Peyer's patch (tissue), 4 donors: Measurements from ENCODE around the gene BMP6. TPM values are rescaled to one million over a fixed set of nuclear protein-coding genes. Genes with fewer than 3 reads are reported as not detected.

ENCODE experiments used
- DNase-seq, 3 donors: peaks; one replicate each; pipeline ENCODE4 v3.0.0-alpha.2; 2017 to 2019
- H3K27ac ChIP-seq, 4 donors: fragments of 200-600 bp; sonication (generic); one replicate each; pipeline ENCODE4 v1.5.1; 2016 to 2019
- H3K27me3 ChIP-seq, 2 donors: fragments of 200-600 bp; sonication (generic); one replicate each; pipeline ENCODE4 v1.5.1; 2019
- H3K36me3 ChIP-seq, 3 donors: fragments of 200-600 bp; sonication (generic); one replicate each; pipeline ENCODE4 v1.5.1; 2016 to 2019
- H3K4me1 ChIP-seq, 4 donors: fragments of 200-600 bp; sonication (generic); one replicate each; pipeline ENCODE4 v1.5.1; 2016 to 2019
- H3K4me3 ChIP-seq, 4 donors: fragments of 200-600 bp; sonication (generic); 1 replicate in 3 of 4; 2 replicates in 1 of 4; pipeline ENCODE4 v1.5.1; 2016 to 2019; ENCODE audit warnings: mild to moderate bottlenecking in 1 of 4
- H3K9me3 ChIP-seq, 4 donors: fragments of 200-600 bp; sonication (generic); one replicate each; pipeline ENCODE4 v1.5.1; 2016 to 2019; ENCODE audit warnings: mild to moderate bottlenecking in 1 of 4
- CTCF ChIP-seq, 6 experiments: fragments of 450-650 bp in 4 of 6; fragments of 200-600 bp in 2 of 6; sonication (generic) in 1 of 6; IDR thresholded peaks; one replicate each; pipeline ENCODE4 v1.5.1; 2017 to 2019; ENCODE audit warnings: antibody characterized with exemption in 6 of 6, mild to moderate bottlenecking in 3 of 6, moderate library complexity in 1 of 6
- POLR2A ChIP-seq, 2 donors: fragments of 450-650 bp; IDR thresholded peaks; one replicate each; pipeline ENCODE4 v1.5.1; 2017; ENCODE audit warnings: antibody characterized with exemption in 2 of 2, mild to moderate bottlenecking in 2 of 2, moderate library complexity in 2 of 2
- total RNA-seq, 4 donors: library from RNA; depleted of rRNA; stranded (reverse); fragments of >200 nt; gene quantifications; one replicate each; pipeline ENCODE4 v1.1.0, GENCODE V29; 2016

The BMP6 gene
- total RNA-seq, 4 donors from 2014 or later: 0.88 to 3.6 (median 2.2) TPM

DNA sequence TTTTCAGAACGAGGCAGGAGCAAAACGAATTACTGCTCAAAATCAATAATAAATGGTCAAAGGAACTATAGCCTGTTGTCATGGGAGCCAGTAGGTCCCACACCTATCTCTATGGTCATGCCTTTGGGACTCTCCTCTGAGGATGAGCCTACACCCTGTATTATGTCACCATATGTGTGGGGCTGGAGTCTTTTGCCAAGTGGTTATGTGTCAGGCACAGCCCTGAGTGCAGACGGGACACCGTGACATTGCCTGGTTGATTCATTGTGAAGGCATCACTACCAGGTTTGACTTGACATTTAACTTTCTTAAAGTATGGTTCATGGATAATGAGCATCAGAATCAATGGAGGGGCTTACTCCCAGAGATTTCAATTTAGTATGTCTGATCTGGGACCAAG is 23.6 kb downstream of the BMP6 start:
- Histone ChIP-seq H3K27ac (no peak overlapping the region), H3K4me1 (no peaks in the 10 kb centered on the region), H3K4me3 (no peak overlapping the region), H3K27me3 (no peaks in the 10 kb centered on the region), H3K9me3 (no peaks in the 10 kb centered on the region), H3K36me3 (no peaks in the 10 kb centered on the region)
- TF ChIP-seq POLR2A (IDR thresholded peaks at IDR 0.05) (no peak), CTCF (IDR thresholded peaks at IDR 0.05) (no peak)
- no peak for DNase-seq

DNA sequence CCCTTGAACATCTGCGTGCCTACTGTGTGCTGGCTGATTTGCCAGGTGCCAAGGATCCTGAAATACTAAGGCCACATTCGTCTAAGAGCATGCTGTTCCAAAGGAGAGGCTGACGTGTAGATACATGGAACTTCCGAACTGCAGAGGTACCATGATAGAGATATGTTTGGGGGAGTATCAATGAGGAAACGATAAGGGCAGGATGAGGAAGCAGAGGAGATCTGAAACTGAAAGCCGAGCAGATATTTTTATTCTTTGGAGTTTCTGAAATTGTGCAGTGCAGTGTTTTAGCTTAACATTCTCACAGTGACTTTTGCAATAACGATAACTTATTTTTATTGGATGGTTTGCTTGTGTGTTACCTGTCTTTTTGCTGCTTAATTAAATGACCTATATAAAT is 24.3 kb downstream of the BMP6 start:
- no peak overlapping the region for H3K4me3 ChIP-seq
- no peaks in the 10 kb centered on the region for H3K36me3 ChIP-seq
- no peaks in the 10 kb centered on the region for H3K9me3 ChIP-seq
- no peak for DNase-seq
- TF ChIP-seq POLR2A (IDR thresholded peaks at IDR 0.05): no peak
- TF ChIP-seq CTCF (IDR thresholded peaks at IDR 0.05): no peak
- no peaks in the 10 kb centered on the region for H3K4me1 ChIP-seq
- H3K27me3 ChIP-seq: no peaks in the 10 kb centered on the region
- H3K27ac ChIP-seq: no peak overlapping the region

GRCh38 chr6:7758456-7758855 is 32.6 kb downstream of the BMP6 start:
- no peaks in the 10 kb centered on the region for H3K27me3 ChIP-seq
- TF ChIP-seq CTCF (IDR thresholded peaks at IDR 0.05) (no peak), POLR2A (IDR thresholded peaks at IDR 0.05) (no peak)
- H3K9me3 ChIP-seq: no peaks in the 10 kb centered on the region
- no peaks in the 10 kb centered on the region for H3K36me3 ChIP-seq
- no peaks in the 10 kb centered on the region for H3K4me1 ChIP-seq
- no peak for DNase-seq
- H3K4me3 ChIP-seq: no peak overlapping the region
- no peak overlapping the region for H3K27ac ChIP-seq

GRCh38 chr6:7759320-7759719 is 33.4 kb downstream of the BMP6 start:
- Histone ChIP-seq H3K4me1 (no peaks in the 10 kb centered on the region), H3K9me3 (no peaks in the 10 kb centered on the region), H3K4me3 (no peak overlapping the region), H3K36me3 (no peaks in the 10 kb centered on the region), H3K27me3 (no peaks in the 10 kb centered on the region), H3K27ac (no peak overlapping the region)
- DNase-seq: no peak
- TF ChIP-seq CTCF (IDR thresholded peaks at IDR 0.05): no peak
- TF ChIP-seq POLR2A (IDR thresholded peaks at IDR 0.05): no peak

GRCh38 chr6:7761051-7761450 is 35.2 kb downstream of the BMP6 start:
- DNase-seq: no peak
- Histone ChIP-seq H3K4me1 (no peaks in the 10 kb centered on the region), H3K27ac (no peak overlapping the region), H3K9me3 (no peaks in the 10 kb centered on the region), H3K36me3 (no peaks in the 10 kb centered on the region), H3K4me3 (no peak overlapping the region), H3K27me3 (no peaks in the 10 kb centered on the region)
- TF ChIP-seq POLR2A (IDR thresholded peaks at IDR 0.05): no peak
- TF ChIP-seq CTCF (IDR thresholded peaks at IDR 0.05): no peak

DNA sequence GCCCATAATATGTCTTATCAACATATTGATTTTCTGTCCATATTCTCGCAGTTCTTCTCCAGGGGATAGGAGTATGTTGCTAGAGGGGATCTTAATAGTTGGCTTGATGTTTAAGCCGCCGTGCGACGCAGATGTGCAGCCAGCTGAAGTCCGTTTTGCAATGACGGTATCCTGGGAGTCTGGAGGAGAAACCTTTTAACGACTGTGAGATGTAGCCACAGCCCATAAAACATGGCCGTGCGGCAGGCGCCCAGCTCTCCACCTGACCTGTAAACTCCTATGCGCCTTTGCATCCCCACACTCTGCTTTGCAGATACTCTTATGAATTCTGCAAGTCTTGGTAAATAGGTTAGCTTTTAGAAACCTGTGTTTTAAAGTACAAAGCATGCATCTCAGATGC is 36.9 kb downstream of the BMP6 start:
- no peak for DNase-seq
- H3K36me3 ChIP-seq: no peaks in the 10 kb centered on the region
- no peaks in the 10 kb centered on the region for H3K9me3 ChIP-seq
- H3K4me1 ChIP-seq: no peaks in the 10 kb centered on the region
- H3K27ac ChIP-seq: no peak overlapping the region
- TF ChIP-seq POLR2A (IDR thresholded peaks at IDR 0.05) (no peak), CTCF (IDR thresholded peaks at IDR 0.05) (no peak)
- no peak overlapping the region for H3K4me3 ChIP-seq
- H3K27me3 ChIP-seq: no peaks in the 10 kb centered on the region
